Trophoblast cell (in vitro differentiated cells and primary cell): ENCODE measurements around the gene HBA1.
A peak's percentile ranks its signal among the peaks of the same experiment; 100 is the strongest.
"Not testable (repeated sequence)": the region's sequence is repeated elsewhere in the genome, so short reads cannot be mapped to it uniquely, and the experiment has no call there.

Source experiments
- DNase-seq, 2 donors: peaks; one replicate each; pipeline ENCODE4 v3.0.0-alpha.2; 2016
- H2AFZ ChIP-seq: 2 replicates; pipeline ENCODE4 v1.6.1; 2013; ENCODE audit warnings: low read length, moderate library complexity, mild to moderate bottlenecking; ENCODE audit not compliant: insufficient read depth, poor library complexity
- H2AK5ac ChIP-seq: 2 replicates; pipeline ENCODE4 v1.6.1; 2013; ENCODE audit warnings: mild to moderate bottlenecking, low read length
- H2BK120ac ChIP-seq: 2 replicates; pipeline ENCODE4 v1.6.1; 2013; ENCODE audit warnings: low read length, mild to moderate bottlenecking, moderate library complexity; ENCODE audit not compliant: insufficient read depth, poor library complexity
- H2BK12ac ChIP-seq: 2 replicates; pipeline ENCODE4 v1.6.1; 2013; ENCODE audit warnings: mild to moderate bottlenecking, low read length, moderate library complexity
- H2BK5ac ChIP-seq: 2 replicates; pipeline ENCODE4 v1.6.1; 2013; ENCODE audit warnings: low read length, low read depth, moderate library complexity, mild to moderate bottlenecking; ENCODE audit not compliant: poor library complexity
- H3K14ac ChIP-seq: 2 replicates; pipeline ENCODE4 v1.6.1; 2013; ENCODE audit warnings: mild to moderate bottlenecking, low read length
- H3K18ac ChIP-seq: 2 replicates; pipeline ENCODE4 v1.6.1; 2013; ENCODE audit warnings: mild to moderate bottlenecking, low read length
- H3K23ac ChIP-seq: 2 replicates; pipeline ENCODE4 v1.6.1; 2013; ENCODE audit warnings: low read length
- H3K27ac ChIP-seq: 2 replicates; pipeline ENCODE4 v1.5.1; 2013; ENCODE audit warnings: low read depth, mild to moderate bottlenecking, inconsistent platforms, low read length, moderate library complexity
- H3K27me3 ChIP-seq: 2 replicates; pipeline ENCODE4 v1.6.1; 2013; ENCODE audit warnings: inconsistent platforms, mild to moderate bottlenecking, low read length, moderate library complexity; ENCODE audit not compliant: insufficient read depth
- H3K36me3 ChIP-seq, 2 experiments: 1 replicate in 1 of 2; 2 replicates in 1 of 2; pipeline ENCODE4 v1.6.1; 2013; ENCODE audit warnings: low read length in 2 of 2, mild to moderate bottlenecking in 2 of 2, moderate library complexity in 1 of 2; ENCODE audit not compliant: insufficient read depth in 2 of 2, control insufficient read depth in 1 of 2
- H3K4ac ChIP-seq: 2 replicates; pipeline ENCODE4 v1.6.1; 2013; ENCODE audit warnings: low read depth, mild to moderate bottlenecking, low read length, moderate library complexity
- H3K4me1 ChIP-seq, 2 experiments: 1 replicate in 1 of 2; 2 replicates in 1 of 2; pipeline ENCODE4 v1.6.1; 2013; ENCODE audit warnings: low read length in 2 of 2, mild to moderate bottlenecking in 2 of 2, moderate library complexity in 1 of 2; ENCODE audit not compliant: insufficient read depth in 2 of 2, control insufficient read depth in 1 of 2
- H3K4me2 ChIP-seq: 2 replicates; pipeline ENCODE4 v1.6.1; 2013; ENCODE audit warnings: inconsistent platforms, mild to moderate bottlenecking, low read length, moderate library complexity
- H3K4me3 ChIP-seq: 2 replicates; pipeline ENCODE4 v1.5.1; 2013; ENCODE audit warnings: mild to moderate bottlenecking, low read depth, low read length, inconsistent platforms
- H3K79me1 ChIP-seq: one replicate; pipeline ENCODE4 v1.6.1; 2013; ENCODE audit warnings: low read length
- H3K79me2 ChIP-seq: 2 replicates; pipeline ENCODE4 v1.6.1; 2013; ENCODE audit warnings: low read length, mild to moderate bottlenecking; ENCODE audit not compliant: control insufficient read depth, insufficient read depth, poor library complexity
- H3K9ac ChIP-seq: 2 replicates; pipeline ENCODE4 v1.6.1; 2013; ENCODE audit warnings: mild to moderate bottlenecking, low read length
- H3K9me3 ChIP-seq: 2 replicates; pipeline ENCODE4 v1.6.1; 2013; ENCODE audit warnings: low read depth, mild to moderate bottlenecking, control low read depth, inconsistent platforms, low read length; ENCODE audit not compliant: insufficient read depth
- H4K12ac ChIP-seq: 2 replicates; pipeline ENCODE4 v1.6.1; 2013; ENCODE audit warnings: low read depth, mild to moderate bottlenecking, low read length, moderate library complexity
- H4K8ac ChIP-seq: 2 replicates; pipeline ENCODE4 v1.6.1; 2013; ENCODE audit warnings: low read depth, mild to moderate bottlenecking, low read length, moderate library complexity
- H4K91ac ChIP-seq: one replicate; pipeline ENCODE4 v1.6.1; 2013; ENCODE audit warnings: low read depth, mild to moderate bottlenecking, low read length, moderate library complexity
- WGBS: extraction: QIAGEN DNeasy Blood & Tissue Kit; methylation state at CpG from one replicate; pipeline ENCODE4 v1.1.7; 2013; ENCODE audit warnings: missing lambda C conversion rate; ENCODE audit not compliant: insufficient read length, insufficient coverage; ENCODE audit errors: extremely low coverage; 5-methylcytosine and 5-hydroxymethylcytosine counted together

HBA1 gene

DNA sequence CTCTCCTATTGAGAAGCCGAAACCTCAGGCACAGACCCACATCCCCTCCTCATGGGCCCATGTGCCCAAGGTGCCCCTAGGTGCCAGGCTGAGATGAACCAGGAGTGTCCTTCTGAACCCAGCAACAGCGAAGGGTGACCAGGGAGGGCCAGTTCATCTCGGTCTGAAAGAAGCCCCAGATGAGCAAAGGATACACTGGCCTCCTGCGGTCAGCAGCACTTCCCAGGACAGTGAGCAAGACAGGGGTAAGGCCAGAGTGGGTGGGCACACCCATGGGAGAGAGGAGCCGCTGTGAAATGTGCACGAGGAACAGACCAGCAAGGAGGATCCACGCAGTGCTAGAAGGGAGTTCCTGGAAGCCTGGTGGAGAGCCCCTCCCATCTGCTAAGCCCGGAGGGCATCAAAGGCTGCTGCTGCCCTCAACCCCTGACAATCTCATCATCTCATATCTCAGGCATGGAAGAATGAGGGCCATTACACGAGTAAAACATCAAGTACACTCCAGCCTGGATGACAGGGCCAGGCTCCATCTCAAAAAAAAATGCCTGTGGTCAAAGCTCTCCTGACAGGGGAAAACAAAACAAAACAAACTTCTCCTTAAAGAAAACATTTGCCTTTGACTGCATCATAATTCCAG lies 27.3 kb upstream of the HBA1 start:
- Histone ChIP-seq H3K9ac (no peak overlapping the region), H3K4me2 (no peak overlapping the region), H4K91ac (no peak overlapping the region), H3K9me3 (no peaks in the 10 kb centered on the region), H3K23ac (no peak overlapping the region), H3K36me3 (no peaks in the 10 kb centered on the region), H2BK120ac (no peak overlapping the region), H4K12ac (no peak overlapping the region), H3K14ac (no peak overlapping the region), H3K4ac (no peak overlapping the region), H2AFZ (no peak overlapping the region), H3K18ac (no peak overlapping the region), H2BK12ac (no peak overlapping the region), H3K4me1 (no peaks in the 10 kb centered on the region), H3K27ac (no peak overlapping the region), H3K79me1 (no peaks in the 10 kb centered on the region), H2AK5ac (no peak overlapping the region), H2BK5ac (no peak overlapping the region), H3K27me3 (peaks cover 2% of the 10 kb centered on the region), H4K8ac (no peak overlapping the region), H3K4me3 (no peak overlapping the region), H3K79me2 (no peaks in the 10 kb centered on the region)
- peak; percentile 95 to 97 for DNase-seq
- no CpG with 5 or more reads among the region's 9 CpGs for WGBS

DNA sequence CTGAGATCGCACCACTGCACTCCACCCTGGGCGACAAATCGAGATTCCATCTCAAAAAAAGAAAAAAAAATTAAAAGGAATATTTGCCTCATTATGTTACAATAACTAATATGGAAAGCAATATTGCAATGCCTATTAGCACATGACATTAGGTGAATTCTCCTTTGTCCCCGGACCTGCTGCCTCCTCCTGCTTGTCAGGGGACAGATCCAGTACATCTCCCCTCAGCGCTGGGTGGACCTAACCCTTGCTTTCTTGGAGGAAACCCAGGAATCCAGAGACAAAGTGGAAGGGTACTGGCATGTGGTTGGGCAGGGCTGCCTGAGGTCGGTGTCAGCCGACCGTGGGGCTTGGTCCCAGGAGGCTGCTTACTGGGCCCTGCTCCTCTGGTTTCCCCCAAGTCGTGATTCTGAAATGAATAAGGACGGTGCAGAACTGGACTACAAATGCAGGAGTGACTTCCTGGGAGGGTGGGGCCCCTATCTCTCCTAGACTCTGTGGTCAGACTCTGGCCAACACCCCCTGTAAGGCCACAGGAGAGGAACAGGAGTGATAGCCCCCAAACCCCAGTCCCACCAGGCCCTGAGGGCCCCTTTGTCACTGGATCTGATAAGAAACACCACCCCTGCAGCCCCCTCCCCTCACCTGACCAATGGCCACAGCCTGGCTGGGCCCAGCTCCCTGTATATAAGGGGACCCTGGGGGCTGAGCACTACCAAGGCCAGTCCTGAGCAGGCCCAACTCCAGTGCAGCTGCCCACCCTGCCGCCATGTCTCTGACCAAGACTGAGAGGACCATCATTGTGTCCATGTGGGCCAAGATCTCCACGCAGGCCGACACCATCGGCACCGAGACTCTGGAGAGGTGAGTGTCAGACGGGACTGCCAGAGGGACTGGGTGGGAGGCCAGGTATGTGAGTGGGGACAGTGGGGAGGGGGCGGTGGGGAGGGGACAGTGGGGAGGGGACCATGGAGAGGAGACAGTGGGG lies 24.0 kb upstream of the HBA1 start, which contains the start of gene HBZ:
Gene HBZ (plus strand): TSS at position 504 of the 988 bp plus-strand sequence. CDS start 266 bp downstream, at position 770.
- H4K12ac ChIP-seq = no peak within 1 kb of the TSS
- no peaks in the 10 kb centered on the region for H3K79me2 ChIP-seq
- H3K23ac ChIP-seq = no peak within 1 kb of the TSS
- peaks cover 4% of the 10 kb centered on the region for H3K9me3 ChIP-seq
- no peak within 1 kb of the TSS for H3K4ac ChIP-seq
- no peak within 1 kb of the TSS for H3K18ac ChIP-seq
- no peak within 1 kb of the TSS for H3K4me2 ChIP-seq
- WGBS = no CpG with 5 or more reads among the region's 17 CpGs
- H2BK120ac ChIP-seq = no peak within 1 kb of the TSS
- H3K27me3 ChIP-seq = peaks cover 25% of the 10 kb centered on the region
- no peak within 1 kb of the TSS for H4K91ac ChIP-seq
- no peak within 1 kb of the TSS for H2BK12ac ChIP-seq
- no peak for DNase-seq
- H2AK5ac ChIP-seq = no peak within 1 kb of the TSS
- no peak within 1 kb of the TSS for H3K9ac ChIP-seq
- no peak within 1 kb of the TSS for H4K8ac ChIP-seq
- H2AFZ ChIP-seq = no peak within 1 kb of the TSS
- H3K36me3 ChIP-seq = no peaks in the 10 kb centered on the region
- H3K4me3 ChIP-seq = no peak within 1 kb of the TSS
- no peak within 1 kb of the TSS for H3K27ac ChIP-seq
- no peak within 1 kb of the TSS for H3K14ac ChIP-seq
- H3K79me1 ChIP-seq = no peaks in the 10 kb centered on the region
- no peak within 1 kb of the TSS for H2BK5ac ChIP-seq
- H3K4me1 ChIP-seq = peaks cover 5 to 6% of the 10 kb centered on the region in 2 experiments

DNA sequence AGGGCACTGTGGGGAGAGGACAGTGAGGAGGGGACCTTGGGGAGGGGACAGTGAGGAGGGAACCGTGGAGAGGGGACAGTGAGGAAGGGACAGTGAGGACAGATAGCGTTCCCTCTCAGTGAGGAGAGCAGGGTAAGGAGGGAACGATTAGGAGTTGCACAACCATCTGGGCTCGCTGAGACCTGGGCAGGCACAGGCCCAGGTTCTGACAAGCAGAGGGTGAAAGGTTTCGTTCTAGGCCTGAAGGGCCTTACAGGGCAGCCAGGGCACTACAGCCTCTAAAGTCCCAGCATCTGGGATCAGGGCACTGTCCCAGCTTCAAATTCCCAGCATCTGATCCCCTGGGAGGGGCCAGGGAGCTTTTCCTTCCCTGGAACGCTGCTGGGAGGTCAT lies 23.4 kb upstream of the HBA1 start:
- not testable (repeated sequence) for H2AK5ac ChIP-seq, H3K4me1 ChIP-seq, H3K79me1 ChIP-seq, H4K8ac ChIP-seq, H3K23ac ChIP-seq, H2BK5ac ChIP-seq, H2AFZ ChIP-seq, H3K9me3 ChIP-seq, H2BK120ac ChIP-seq, DNase-seq, H3K9ac ChIP-seq, H3K27ac ChIP-seq, H2BK12ac ChIP-seq, H3K36me3 ChIP-seq, H4K91ac ChIP-seq, H3K79me2 ChIP-seq, H3K4me3 ChIP-seq, H3K14ac ChIP-seq, H3K18ac ChIP-seq, H3K4ac ChIP-seq, H4K12ac ChIP-seq, H3K4me2 ChIP-seq
- peaks cover 25% of the 10 kb centered on the region for H3K27me3 ChIP-seq
- no CpG with 5 or more reads among the region's 6 CpGs for WGBS

DNA sequence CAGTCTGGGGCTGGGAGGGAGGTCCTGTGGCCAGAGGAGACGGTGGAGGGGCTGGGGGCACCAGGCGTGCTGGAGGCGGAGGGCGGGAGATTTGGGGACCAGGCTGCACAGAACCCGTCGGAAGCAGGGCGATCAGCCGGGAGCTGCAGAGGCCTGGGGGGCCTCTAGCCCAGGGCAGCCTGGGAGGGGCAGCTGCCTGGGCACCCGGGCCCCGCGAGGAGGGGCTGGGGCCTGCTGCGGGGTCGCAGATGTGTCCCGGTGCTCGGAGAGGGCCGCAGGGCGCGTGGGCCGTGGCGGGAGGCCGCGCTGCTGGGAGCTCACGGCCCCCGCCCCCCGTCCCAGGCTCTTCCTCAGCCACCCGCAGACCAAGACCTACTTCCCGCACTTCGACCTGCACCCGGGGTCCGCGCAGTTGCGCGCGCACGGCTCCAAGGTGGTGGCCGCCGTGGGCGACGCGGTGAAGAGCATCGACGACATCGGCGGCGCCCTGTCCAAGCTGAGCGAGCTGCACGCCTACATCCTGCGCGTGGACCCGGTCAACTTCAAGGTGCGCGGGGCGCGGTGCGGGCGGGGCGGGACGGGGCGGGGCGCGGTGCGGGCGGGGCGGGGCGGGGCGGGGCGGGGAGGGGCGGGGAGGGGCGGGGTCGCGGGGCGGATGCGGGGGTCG lies 22.8 kb upstream of the HBA1 start:
- not testable (repeated sequence) for H3K4me3 ChIP-seq

More for the DNA sequence above, 22.8 kb upstream of the HBA1 start:
- H3K9me3 ChIP-seq, H4K12ac ChIP-seq, H2BK12ac ChIP-seq, DNase-seq, H3K4ac ChIP-seq, H3K4me2 ChIP-seq, H2BK5ac ChIP-seq, H3K23ac ChIP-seq, H3K14ac ChIP-seq, H3K18ac ChIP-seq, H3K79me1 ChIP-seq, H3K9ac ChIP-seq, H2AK5ac ChIP-seq, H4K8ac ChIP-seq, H3K36me3 ChIP-seq, H3K27ac ChIP-seq, H3K4me1 ChIP-seq, H2BK120ac ChIP-seq, H4K91ac ChIP-seq, H3K79me2 ChIP-seq, H2AFZ ChIP-seq: not testable (repeated sequence)
- no CpG with 5 or more reads among the region's 74 CpGs for WGBS
- H3K27me3 ChIP-seq = peaks cover 25% of the 10 kb centered on the region
